Measurements from ENCODE around the gene FAM13A.

FAM13A gene

GRCh38 chr4:88752076-88752463, 304.9 kb downstream of the FAM13A start:
- TF ChIP-seq EZH2phosphoT487 (IDR thresholded peaks at IDR 0.05; ENCODE audit: borderline replicate concordance, low read length) (no peak), CTCF (IDR thresholded peaks at IDR 0.05; ENCODE audit: low read depth, low read length, poor library complexity, severe bottlenecking) (no peak)
- Histone ChIP-seq H3K27me3 (ENCODE audit: control insufficient read depth, low read length) (peaks cover 11% of the 10 kb centered on the region; the same call in 1 of the 2 replicates), H4K20me1 (ENCODE audit: control insufficient read depth, insufficient read depth, low read depth, low read length) (no peaks in the 10 kb centered on the region), H3K9me3 (ENCODE audit: control insufficient read depth, insufficient read depth, low read length) (no peaks in the 10 kb centered on the region), H3K4me2 (ENCODE audit: low read length) (no peak overlapping the region), H3K4me1 (ENCODE audit: control insufficient read depth, low read length) (no peaks in the 10 kb centered on the region), H3K9me2 (replicated peaks; ENCODE audit: control insufficient read depth, low read length) (no peaks in the 10 kb centered on the region), H3F3A (ENCODE audit: control insufficient read depth, insufficient read depth) (no peaks in the 10 kb centered on the region), H3K27ac (ENCODE audit: low read depth, low read length) (no peak overlapping the region), H3K79me2 (ENCODE audit: control insufficient read depth, low read length) (no peaks in the 10 kb centered on the region), H3K36me3 (ENCODE audit: control insufficient read depth, low read length) (no peaks in the 10 kb centered on the region), H3K4me3 (ENCODE audit: low read length) (no peak overlapping the region)

- Histone ChIP-seq H3K36me3 (ENCODE audit: control insufficient read depth, low read length) (no peaks in the 10 kb centered on the region), H3K9me3 (ENCODE audit: control insufficient read depth, insufficient read depth, low read length) (no peaks in the 10 kb centered on the region), H4K20me1 (ENCODE audit: control insufficient read depth, insufficient read depth, low read depth, low read length) (no peaks in the 10 kb centered on the region), H3F3A (ENCODE audit: control insufficient read depth, insufficient read depth) (no peaks in the 10 kb centered on the region), H3K27me3 (ENCODE audit: control insufficient read depth, low read length) (peaks cover 11% of the 10 kb centered on the region; the same call in 1 of the 2 replicates), H3K79me2 (ENCODE audit: control insufficient read depth, low read length) (no peaks in the 10 kb centered on the region), H3K4me3 (ENCODE audit: low read length) (no peak overlapping the region), H3K9me2 (replicated peaks; ENCODE audit: control insufficient read depth, low read length) (no peaks in the 10 kb centered on the region), H3K4me2 (ENCODE audit: low read length) (no peak overlapping the region), H3K4me1 (ENCODE audit: control insufficient read depth, low read length) (no peaks in the 10 kb centered on the region), H3K27ac (ENCODE audit: low read depth, low read length) (no peak overlapping the region)
- TF ChIP-seq EZH2phosphoT487 (IDR thresholded peaks at IDR 0.05; ENCODE audit: borderline replicate concordance, low read length) (no peak), CTCF (IDR thresholded peaks at IDR 0.05; ENCODE audit: low read depth, low read length, poor library complexity, severe bottlenecking) (no peak)
These were observed 305.5 kb downstream of the FAM13A start for GRCh38 chr4:88751258-88752075.

GRCh38 chr4:88750369-88750768, 306.6 kb downstream of the FAM13A start:
- Histone ChIP-seq H3K27me3 (ENCODE audit: control insufficient read depth, low read length) (peaks cover 11% of the 10 kb centered on the region; the same call in 1 of the 2 replicates), H3K27ac (ENCODE audit: low read depth, low read length) (no peak overlapping the region), H3K9me2 (replicated peaks; ENCODE audit: control insufficient read depth, low read length) (no peaks in the 10 kb centered on the region), H3K79me2 (ENCODE audit: control insufficient read depth, low read length) (no peaks in the 10 kb centered on the region), H3K4me1 (ENCODE audit: control insufficient read depth, low read length) (no peaks in the 10 kb centered on the region), H3K9me3 (ENCODE audit: control insufficient read depth, insufficient read depth, low read length) (no peaks in the 10 kb centered on the region), H3K36me3 (ENCODE audit: control insufficient read depth, low read length) (no peaks in the 10 kb centered on the region), H4K20me1 (ENCODE audit: control insufficient read depth, insufficient read depth, low read depth, low read length) (no peaks in the 10 kb centered on the region), H3F3A (ENCODE audit: control insufficient read depth, insufficient read depth) (no peaks in the 10 kb centered on the region), H3K4me2 (ENCODE audit: low read length) (no peak overlapping the region), H3K4me3 (ENCODE audit: low read length) (no peak overlapping the region)
- TF ChIP-seq CTCF (IDR thresholded peaks at IDR 0.05; ENCODE audit: low read depth, low read length, poor library complexity, severe bottlenecking), result no peak
- no peak for TF ChIP-seq EZH2phosphoT487 (IDR thresholded peaks at IDR 0.05; ENCODE audit: borderline replicate concordance, low read length)

All from DOHH2 (cell line).